Measurements from ENCODE around the gene RAVER2.
"Not testable (repeated sequence)": the region's sequence is repeated elsewhere in the genome, so short reads cannot be mapped to it uniquely, and the experiment has no call there.

RAVER2 gene

GRCh38 chr1:64790832-64791487 is 46.1 kb downstream of the RAVER2 start:
- Histone ChIP-seq H3K9me3 (ENCODE audit: control insufficient read depth in 1 of 2, low read length in 2 of 2) (peaks cover 9 to 13% of the 10 kb centered on the region in 2 donors), H3K36me3 (ENCODE audit: control insufficient read depth in 1 of 2, insufficient read depth in 2 of 2, low read length in 2 of 2) (peaks cover 6 to 24% of the 10 kb centered on the region in 2 donors), H3K27me3 (ENCODE audit: control insufficient read depth in 1 of 2, insufficient read depth in 2 of 2, low read length in 2 of 2) (no peaks in the 10 kb centered on the region), H3K27ac (ENCODE audit: low read depth, low read length) (no peak overlapping the region), H3K9ac (ENCODE audit: low read depth in 1 of 2, low read length in 2 of 2) (no peak overlapping the region), H3K4me1 (ENCODE audit: control insufficient read depth in 1 of 2, insufficient read depth in 2 of 2, low read length in 2 of 2) (no peaks in the 10 kb centered on the region), H3K4me3 (ENCODE audit: low read depth in 1 of 2, low read length in 2 of 2) (no peak overlapping the region)

- no peak overlapping the region for H3K9ac ChIP-seq (ENCODE audit: low read depth in 1 of 2, low read length in 2 of 2)
- no peaks in the 10 kb centered on the region for H3K27me3 ChIP-seq (ENCODE audit: control insufficient read depth in 1 of 2, insufficient read depth in 2 of 2, low read length in 2 of 2)
- no peak overlapping the region for H3K27ac ChIP-seq (ENCODE audit: low read depth, low read length)
- no peak overlapping the region for H3K4me3 ChIP-seq (ENCODE audit: low read depth in 1 of 2, low read length in 2 of 2)
- H3K4me1 ChIP-seq (ENCODE audit: control insufficient read depth in 1 of 2, insufficient read depth in 2 of 2, low read length in 2 of 2) = no peaks in the 10 kb centered on the region
- H3K36me3 ChIP-seq (ENCODE audit: control insufficient read depth in 1 of 2, insufficient read depth in 2 of 2, low read length in 2 of 2) = no peaks in the 10 kb centered on the region
- H3K9me3 ChIP-seq (ENCODE audit: control insufficient read depth in 1 of 2, low read length in 2 of 2) = no peaks in the 10 kb centered on the region
Observed at GRCh38 chr1:64798872-64799271, 54.0 kb downstream of the RAVER2 start.

- peaks cover under 1 to 5% of the 10 kb centered on the region in 2 donors for H3K36me3 ChIP-seq (ENCODE audit: control insufficient read depth in 1 of 2, insufficient read depth in 2 of 2, low read length in 2 of 2)
- no peaks in the 10 kb centered on the region for H3K9me3 ChIP-seq (ENCODE audit: control insufficient read depth in 1 of 2, low read length in 2 of 2)
- H3K27ac ChIP-seq (ENCODE audit: low read depth, low read length) = no peak overlapping the region
- H3K27me3 ChIP-seq (ENCODE audit: control insufficient read depth in 1 of 2, insufficient read depth in 2 of 2, low read length in 2 of 2) = no peaks in the 10 kb centered on the region
- H3K4me3 ChIP-seq (ENCODE audit: low read depth in 1 of 2, low read length in 2 of 2) = no peak overlapping the region
- H3K4me1 ChIP-seq (ENCODE audit: control insufficient read depth in 1 of 2, insufficient read depth in 2 of 2, low read length in 2 of 2) = no peaks in the 10 kb centered on the region
- H3K9ac ChIP-seq (ENCODE audit: low read depth in 1 of 2, low read length in 2 of 2) = no peak overlapping the region
Observed at GRCh38 chr1:64801851-64802523, 57.1 kb downstream of the RAVER2 start.

- Histone ChIP-seq H3K27me3 (ENCODE audit: control insufficient read depth in 1 of 2, insufficient read depth in 2 of 2, low read length in 2 of 2) (no peaks in the 10 kb centered on the region), H3K4me3 (ENCODE audit: low read depth in 1 of 2, low read length in 2 of 2) (no peak overlapping the region), H3K27ac (ENCODE audit: low read depth, low read length) (no peak overlapping the region), H3K36me3 (ENCODE audit: control insufficient read depth in 1 of 2, insufficient read depth in 2 of 2, low read length in 2 of 2) (peaks cover 8 to 26% of the 10 kb centered on the region in 2 donors), H3K4me1 (ENCODE audit: control insufficient read depth in 1 of 2, insufficient read depth in 2 of 2, low read length in 2 of 2) (no peaks in the 10 kb centered on the region), H3K9me3 (ENCODE audit: control insufficient read depth in 1 of 2, low read length in 2 of 2) (no peaks in the 10 kb centered on the region), H3K9ac (ENCODE audit: low read depth in 1 of 2, low read length in 2 of 2) (no peak overlapping the region)
Observed at GRCh38 chr1:64809309-64809708, 64.4 kb downstream of the RAVER2 start.

GRCh38 chr1:64810001-64810400 is 65.1 kb downstream of the RAVER2 start:
- Histone ChIP-seq H3K27ac (ENCODE audit: low read depth, low read length) (no peak overlapping the region), H3K4me3 (ENCODE audit: low read depth in 1 of 2, low read length in 2 of 2) (no peak overlapping the region), H3K9me3 (ENCODE audit: control insufficient read depth in 1 of 2, low read length in 2 of 2) (no peaks in the 10 kb centered on the region)

GRCh38 chr1:64811131-64811530 is 66.3 kb downstream of the RAVER2 start:
- H3K9ac ChIP-seq (ENCODE audit: low read depth in 1 of 2, low read length in 2 of 2) = no peak overlapping the region
- H3K27me3 ChIP-seq (ENCODE audit: control insufficient read depth in 1 of 2, insufficient read depth in 2 of 2, low read length in 2 of 2) = no peaks in the 10 kb centered on the region
- no peaks in the 10 kb centered on the region for H3K9me3 ChIP-seq (ENCODE audit: control insufficient read depth in 1 of 2, low read length in 2 of 2)
- H3K27ac ChIP-seq (ENCODE audit: low read depth, low read length) = no peak overlapping the region
- peaks cover 8 to 25% of the 10 kb centered on the region in 2 donors for H3K36me3 ChIP-seq (ENCODE audit: control insufficient read depth in 1 of 2, insufficient read depth in 2 of 2, low read length in 2 of 2)
- H3K4me3 ChIP-seq (ENCODE audit: low read depth in 1 of 2, low read length in 2 of 2) = no peak overlapping the region
- no peaks in the 10 kb centered on the region for H3K4me1 ChIP-seq (ENCODE audit: control insufficient read depth in 1 of 2, insufficient read depth in 2 of 2, low read length in 2 of 2)

More at GRCh38 chr1:64810001-64810400, 65.1 kb downstream of the RAVER2 start:
- Histone ChIP-seq H3K4me1 (ENCODE audit: control insufficient read depth in 1 of 2, insufficient read depth in 2 of 2, low read length in 2 of 2) (no peaks in the 10 kb centered on the region), H3K9ac (ENCODE audit: low read depth in 1 of 2, low read length in 2 of 2) (no peak overlapping the region), H3K27me3 (ENCODE audit: control insufficient read depth in 1 of 2, insufficient read depth in 2 of 2, low read length in 2 of 2) (no peaks in the 10 kb centered on the region), H3K36me3 (ENCODE audit: control insufficient read depth in 1 of 2, insufficient read depth in 2 of 2, low read length in 2 of 2) (peaks cover 8 to 22% of the 10 kb centered on the region in 2 donors)

- Histone ChIP-seq H3K4me1 (ENCODE audit: control insufficient read depth in 1 of 2, insufficient read depth in 2 of 2, low read length in 2 of 2) (no peaks in the 10 kb centered on the region), H3K27ac (ENCODE audit: low read depth, low read length) (no peak overlapping the region), H3K9me3 (ENCODE audit: control insufficient read depth in 1 of 2, low read length in 2 of 2) (no peaks in the 10 kb centered on the region), H3K9ac (ENCODE audit: low read depth in 1 of 2, low read length in 2 of 2) (no peak overlapping the region), H3K36me3 (ENCODE audit: control insufficient read depth in 1 of 2, insufficient read depth in 2 of 2, low read length in 2 of 2) (peaks cover 4 to 27% of the 10 kb centered on the region in 2 donors), H3K27me3 (ENCODE audit: control insufficient read depth in 1 of 2, insufficient read depth in 2 of 2, low read length in 2 of 2) (no peaks in the 10 kb centered on the region), H3K4me3 (ENCODE audit: low read depth in 1 of 2, low read length in 2 of 2) (no peak overlapping the region)
Observed at GRCh38 chr1:64814427-64814826, 69.6 kb downstream of the RAVER2 start.

- H3K4me3 ChIP-seq (ENCODE audit: low read depth in 1 of 2, low read length in 2 of 2); H3K27me3 ChIP-seq (ENCODE audit: control insufficient read depth in 1 of 2, insufficient read depth in 2 of 2, low read length in 2 of 2); H3K9me3 ChIP-seq (ENCODE audit: control insufficient read depth in 1 of 2, low read length in 2 of 2); H3K4me1 ChIP-seq (ENCODE audit: control insufficient read depth in 1 of 2, insufficient read depth in 2 of 2, low read length in 2 of 2); H3K9ac ChIP-seq (ENCODE audit: low read depth in 1 of 2, low read length in 2 of 2); H3K27ac ChIP-seq (ENCODE audit: low read depth, low read length): not testable (repeated sequence)
- peaks cover 0 to 13% of the 10 kb centered on the region in 2 donors for H3K36me3 ChIP-seq (ENCODE audit: control insufficient read depth in 1 of 2, insufficient read depth in 2 of 2, low read length in 2 of 2)
Observed at GRCh38 chr1:64817364-64817763, 72.5 kb downstream of the RAVER2 start.

GRCh38 chr1:64820572-64820971 is 75.7 kb downstream of the RAVER2 start:
- H3K27me3 ChIP-seq (ENCODE audit: control insufficient read depth in 1 of 2, insufficient read depth in 2 of 2, low read length in 2 of 2); H3K9me3 ChIP-seq (ENCODE audit: control insufficient read depth in 1 of 2, low read length in 2 of 2); H3K36me3 ChIP-seq (ENCODE audit: control insufficient read depth in 1 of 2, insufficient read depth in 2 of 2, low read length in 2 of 2); H3K4me1 ChIP-seq (ENCODE audit: control insufficient read depth in 1 of 2, insufficient read depth in 2 of 2, low read length in 2 of 2); H3K9ac ChIP-seq (ENCODE audit: low read depth in 1 of 2, low read length in 2 of 2); H3K4me3 ChIP-seq (ENCODE audit: low read depth in 1 of 2, low read length in 2 of 2); H3K27ac ChIP-seq (ENCODE audit: low read depth, low read length): not testable (repeated sequence)

GRCh38 chr1:64822621-64823020 is 77.7 kb downstream of the RAVER2 start:
- Histone ChIP-seq H3K4me1 (ENCODE audit: control insufficient read depth in 1 of 2, insufficient read depth in 2 of 2, low read length in 2 of 2) (peaks cover 11 to 13% of the 10 kb centered on the region in 2 donors), H3K9me3 (ENCODE audit: control insufficient read depth in 1 of 2, low read length in 2 of 2) (no peaks in the 10 kb centered on the region), H3K9ac (ENCODE audit: low read depth in 1 of 2, low read length in 2 of 2) (no peak overlapping the region), H3K27ac (ENCODE audit: low read depth, low read length) (no peak overlapping the region), H3K4me3 (ENCODE audit: low read depth in 1 of 2, low read length in 2 of 2) (no peak overlapping the region), H3K27me3 (ENCODE audit: control insufficient read depth in 1 of 2, insufficient read depth in 2 of 2, low read length in 2 of 2) (no peaks in the 10 kb centered on the region), H3K36me3 (ENCODE audit: control insufficient read depth in 1 of 2, insufficient read depth in 2 of 2, low read length in 2 of 2) (peaks cover 0 to 2% of the 10 kb centered on the region in 2 donors)

Data from duodenal mucosa (tissue), 2 donors.